WERI-Rb-1 (cell line): ENCODE results near the gene GOLGA8A.
A peak's percentile ranks its signal among the peaks of the same experiment; 100 is the strongest.

ENCODE experiments used
- DNase-seq: peaks from one replicate; pipeline ENCODE4 v3.0.0-alpha.2; 2020
- H3K27ac ChIP-seq: fragments of 250-450 bp; sonication (Bioruptor Pico); 2 replicates; pipeline ENCODE4 v1.5.1; 2020; ENCODE audit warnings: mild to moderate bottlenecking, moderate library complexity
- H3K27me3 ChIP-seq: fragments of 250-450 bp; sonication (Bioruptor Pico); 2 replicates; pipeline ENCODE4 v1.5.1; 2021; ENCODE audit warnings: mild to moderate bottlenecking, low read depth, moderate library complexity; ENCODE audit not compliant: insufficient read depth, severe bottlenecking
- H3K36me3 ChIP-seq: fragments of 250-450 bp; sonication (Bioruptor Pico); 2 replicates; pipeline ENCODE4 v1.5.1; 2020; ENCODE audit warnings: mild to moderate bottlenecking, moderate library complexity
- H3K4me3 ChIP-seq: 2 replicates; pipeline ENCODE4 v1.5.1; 2011; ENCODE audit warnings: low read depth, mild to moderate bottlenecking, control low read depth, low read length
- H3K9me3 ChIP-seq: fragments of 250-450 bp; sonication (Bioruptor Pico); 2 replicates; pipeline ENCODE4 v1.5.1; 2021; ENCODE audit warnings: mild to moderate bottlenecking, moderate library complexity; ENCODE audit not compliant: severe bottlenecking
- TF ChIP-seq, protein P1 (sequence below): IDR thresholded peaks from 2 replicates; pipeline ENCODE4 v1.5.1; 2011; ENCODE audit warnings: low read depth, mild to moderate bottlenecking, control low read depth, inconsistent platforms, low read length

The GOLGA8A gene, protein sequence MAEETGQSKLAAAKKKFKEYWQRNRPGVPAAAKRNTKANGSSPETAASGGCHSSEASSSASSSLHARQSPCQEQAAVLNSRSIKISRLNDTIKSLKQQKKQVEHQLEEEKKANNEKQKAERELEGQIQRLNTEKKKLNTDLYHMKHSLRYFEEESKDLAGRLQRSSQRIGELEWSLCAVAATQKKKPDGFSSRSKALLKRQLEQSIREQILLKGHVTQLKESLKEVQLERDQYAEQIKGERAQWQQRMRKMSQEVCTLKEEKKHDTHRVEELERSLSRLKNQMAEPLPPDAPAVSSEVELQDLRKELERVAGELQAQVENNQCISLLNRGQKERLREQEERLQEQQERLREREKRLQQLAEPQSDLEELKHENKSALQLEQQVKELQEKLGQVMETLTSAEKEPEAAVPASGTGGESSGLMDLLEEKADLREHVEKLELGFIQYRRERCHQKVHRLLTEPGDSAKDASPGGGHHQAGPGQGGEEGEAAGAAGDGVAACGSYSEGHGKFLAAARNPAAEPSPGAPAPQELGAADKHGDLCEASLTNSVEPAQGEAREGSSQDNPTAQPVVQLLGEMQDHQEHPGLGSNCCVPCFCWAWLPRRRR

DNA sequence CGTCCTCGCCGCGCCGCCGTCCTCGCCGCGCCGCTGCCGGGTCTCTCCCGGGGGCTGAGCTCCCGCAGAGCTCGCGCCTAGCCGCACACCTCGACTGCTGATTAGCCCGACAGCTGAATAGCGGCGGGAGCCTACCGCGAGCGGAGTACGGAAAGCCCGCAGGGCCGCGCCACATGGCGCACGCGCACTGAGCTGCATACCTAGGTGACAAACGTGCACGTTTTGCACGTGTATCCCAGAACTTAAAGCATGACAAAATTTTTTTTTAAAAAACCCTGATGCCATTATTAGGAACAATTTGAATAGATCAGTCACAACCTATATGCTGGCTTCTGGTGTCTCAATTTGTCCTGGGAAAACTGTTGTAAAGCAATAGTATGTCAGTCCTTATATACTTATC is at the start of gene GOLGA8A:
Gene GOLGA8A, minus strand, starts transcription at position 122 of the 400 bp plus-strand sequence. CDS start 48,117 bp downstream, outside the sequence.
- peak within 1 kb of the TSS; percentile 89 for H3K4me3 ChIP-seq
- peak within 1 kb of the TSS; percentile 72 for H3K27ac ChIP-seq
- no peaks in the 10 kb centered on the region for H3K27me3 ChIP-seq
- H3K9me3 ChIP-seq = no peaks in the 10 kb centered on the region
- TF ChIP-seq, protein P1, sequence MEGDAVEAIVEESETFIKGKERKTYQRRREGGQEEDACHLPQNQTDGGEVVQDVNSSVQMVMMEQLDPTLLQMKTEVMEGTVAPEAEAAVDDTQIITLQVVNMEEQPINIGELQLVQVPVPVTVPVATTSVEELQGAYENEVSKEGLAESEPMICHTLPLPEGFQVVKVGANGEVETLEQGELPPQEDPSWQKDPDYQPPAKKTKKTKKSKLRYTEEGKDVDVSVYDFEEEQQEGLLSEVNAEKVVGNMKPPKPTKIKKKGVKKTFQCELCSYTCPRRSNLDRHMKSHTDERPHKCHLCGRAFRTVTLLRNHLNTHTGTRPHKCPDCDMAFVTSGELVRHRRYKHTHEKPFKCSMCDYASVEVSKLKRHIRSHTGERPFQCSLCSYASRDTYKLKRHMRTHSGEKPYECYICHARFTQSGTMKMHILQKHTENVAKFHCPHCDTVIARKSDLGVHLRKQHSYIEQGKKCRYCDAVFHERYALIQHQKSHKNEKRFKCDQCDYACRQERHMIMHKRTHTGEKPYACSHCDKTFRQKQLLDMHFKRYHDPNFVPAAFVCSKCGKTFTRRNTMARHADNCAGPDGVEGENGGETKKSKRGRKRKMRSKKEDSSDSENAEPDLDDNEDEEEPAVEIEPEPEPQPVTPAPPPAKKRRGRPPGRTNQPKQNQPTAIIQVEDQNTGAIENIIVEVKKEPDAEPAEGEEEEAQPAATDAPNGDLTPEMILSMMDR = no peak
- DNase-seq = peak; percentile 90
- peaks cover 2% of the 10 kb centered on the region; the same call in 1 of the 2 replicates for H3K36me3 ChIP-seq

DNA sequence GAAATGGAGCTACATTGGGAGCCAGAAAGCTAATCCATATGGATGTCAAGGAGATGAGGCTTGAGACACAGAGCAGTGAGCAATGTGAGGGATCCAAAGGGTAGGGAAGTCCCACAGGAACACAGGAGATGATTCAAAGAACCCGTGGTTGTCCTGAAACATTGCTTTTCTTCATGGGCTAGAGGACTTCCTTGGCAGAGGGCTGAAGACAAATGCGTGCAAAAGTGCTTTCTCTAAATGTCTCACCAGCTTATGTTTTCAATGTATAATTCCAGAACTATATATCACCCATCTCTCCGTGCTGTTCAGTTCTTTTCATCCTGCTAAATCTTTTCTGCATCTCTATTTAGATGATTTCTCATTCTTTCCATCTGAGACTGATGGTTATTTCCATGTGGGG is 46.0 kb upstream of the GOLGA8A start:
- Histone ChIP-seq H3K27me3 (no peaks in the 10 kb centered on the region), H3K4me3 (no peak overlapping the region), H3K9me3 (no peaks in the 10 kb centered on the region), H3K36me3 (no peaks in the 10 kb centered on the region), H3K27ac (no peak overlapping the region)
- TF ChIP-seq, protein P1 = no peak
- no peak for DNase-seq

DNA sequence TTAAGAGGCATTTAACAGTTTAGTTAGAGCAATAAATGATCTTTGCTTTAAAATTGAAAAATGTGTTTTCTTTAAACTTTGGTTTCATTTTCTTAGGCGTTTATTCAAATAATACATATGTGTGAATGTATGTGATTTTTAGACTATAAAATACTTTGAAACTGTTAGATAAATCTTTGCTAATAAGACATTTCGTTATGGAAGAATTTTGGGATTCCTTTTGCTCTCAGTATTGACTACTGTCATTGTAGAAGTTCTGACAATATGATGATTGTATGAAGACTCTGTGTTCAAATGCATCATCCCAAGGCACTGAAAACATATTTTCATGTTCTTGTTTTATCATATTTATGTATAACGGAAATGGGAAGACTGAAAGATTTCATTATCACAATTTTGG is 43.8 kb upstream of the GOLGA8A start:
- TF ChIP-seq, protein P1 = no peak
- H3K27me3 ChIP-seq = no peaks in the 10 kb centered on the region

DNA sequence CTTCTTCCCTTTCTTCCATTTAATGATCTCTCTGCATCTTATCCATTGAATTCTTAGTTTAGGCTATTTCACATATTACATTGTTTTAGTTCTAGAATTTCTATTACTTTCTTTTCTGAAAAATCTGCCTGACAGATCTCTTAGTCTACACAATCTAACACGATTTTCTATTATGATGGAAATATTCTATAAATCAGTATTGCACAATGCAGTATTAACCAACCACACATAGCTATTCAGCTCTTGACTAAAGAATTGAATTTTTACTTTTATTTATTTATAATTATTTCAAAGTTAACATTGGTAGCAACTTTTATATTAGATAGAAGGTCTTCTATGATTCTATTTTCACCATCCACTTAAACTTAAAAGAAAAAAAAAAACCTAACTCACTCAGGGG is 36.2 kb upstream of the GOLGA8A start:
- Histone ChIP-seq H3K27ac (no peak overlapping the region), H3K9me3 (no peaks in the 10 kb centered on the region), H3K36me3 (no peaks in the 10 kb centered on the region), H3K27me3 (no peaks in the 10 kb centered on the region), H3K4me3 (no peak overlapping the region)
- DNase-seq = no peak
- TF ChIP-seq, protein P1 = no peak

More for the DNA sequence above, 43.8 kb upstream of the GOLGA8A start:
- no peak for DNase-seq
- Histone ChIP-seq H3K27ac (no peak overlapping the region), H3K36me3 (no peaks in the 10 kb centered on the region), H3K9me3 (no peaks in the 10 kb centered on the region), H3K4me3 (no peak overlapping the region)

DNA sequence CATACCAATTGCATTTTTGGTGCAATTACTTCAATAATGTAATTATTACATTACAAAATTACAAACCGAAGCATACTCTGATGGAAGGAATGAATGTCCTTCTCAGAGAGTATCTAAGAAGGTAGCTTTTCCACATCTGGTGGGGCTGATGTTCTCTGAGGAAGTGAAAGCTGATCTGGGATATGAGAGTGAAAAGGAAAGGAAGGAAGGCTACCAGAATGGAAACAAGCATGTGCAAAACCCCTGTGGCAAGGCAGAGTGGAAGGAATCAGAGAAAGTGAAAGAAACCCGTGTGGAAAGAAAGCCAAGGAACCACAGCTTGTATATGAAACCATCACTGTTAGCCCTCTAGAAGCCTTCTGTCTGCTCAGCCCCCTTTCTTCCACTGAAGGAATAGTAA is 35.3 kb upstream of the GOLGA8A start:
- DNase-seq = no peak
- no peaks in the 10 kb centered on the region for H3K27me3 ChIP-seq

More for the DNA sequence above, 35.3 kb upstream of the GOLGA8A start:
- TF ChIP-seq, protein P1 = no peak
- H3K9me3 ChIP-seq = no peaks in the 10 kb centered on the region
- no peak overlapping the region for H3K27ac ChIP-seq
- no peaks in the 10 kb centered on the region for H3K36me3 ChIP-seq
- H3K4me3 ChIP-seq = no peak overlapping the region
